ENCODE data around the gene MMP28. TPM values are rescaled to one million over a fixed set of nuclear protein-coding genes. Genes with fewer than 3 reads are reported as not detected.

Gene MMP28
- total and polyA plus RNA-seq, 2 donors from 2014 or later: 4.5 to 10.3 TPM

- Histone ChIP-seq H3K27me3 (ENCODE audit: control insufficient read depth, insufficient read depth, low read length) (no peaks in the 10 kb centered on the region), H3K4me1 (ENCODE audit: control insufficient read depth in 2 of 3, insufficient read depth in 2 of 3, low read depth in 1 of 3, low read length in 3 of 3) (peaks cover 0 to 12% (median 5%) of the 10 kb centered on the region in 3 donors), H3K9me3 (ENCODE audit: control insufficient read depth in 2 of 3, insufficient read depth in 1 of 3, low read length in 3 of 3) (no peaks in the 10 kb centered on the region), H3K36me3 (ENCODE audit: control insufficient read depth in 2 of 3, insufficient read depth in 3 of 3, low read length in 3 of 3) (no peaks in the 10 kb centered on the region), H3K4me3 (ENCODE audit: low read length in 3 of 3) (no peak overlapping the region), H3K27ac (ENCODE audit: low read depth in 2 of 2, low read length in 2 of 2) (no peak overlapping the region), H3K9ac (ENCODE audit: low read length in 3 of 3) (no peak overlapping the region)
- no peak for DNase-seq
- intact Hi-C loops (cut with DNase I): no loop called here
- no peak for FAIRE-seq
- no peak for TF ChIP-seq CTCF (IDR thresholded peaks at IDR 0.05; ENCODE audit: borderline replicate concordance, extremely low read depth, insufficient read depth)
Measured at GRCh38 chr17:35734396-35734795, 61.0 kb downstream of the MMP28 start.

GRCh38 chr17:35733366-35733765 is 62.1 kb downstream of the MMP28 start:
- Histone ChIP-seq H3K9me3 (ENCODE audit: control insufficient read depth in 2 of 3, insufficient read depth in 1 of 3, low read length in 3 of 3) (no peaks in the 10 kb centered on the region), H3K4me1 (ENCODE audit: control insufficient read depth in 2 of 3, insufficient read depth in 2 of 3, low read depth in 1 of 3, low read length in 3 of 3) (peaks cover 0 to 12% (median 5%) of the 10 kb centered on the region in 3 donors), H3K27ac (ENCODE audit: low read depth in 2 of 2, low read length in 2 of 2) (no peak overlapping the region), H3K4me3 (ENCODE audit: low read length in 3 of 3) (no peak overlapping the region), H3K27me3 (ENCODE audit: control insufficient read depth, insufficient read depth, low read length) (no peaks in the 10 kb centered on the region), H3K36me3 (ENCODE audit: control insufficient read depth in 2 of 3, insufficient read depth in 3 of 3, low read length in 3 of 3) (no peaks in the 10 kb centered on the region), H3K9ac (ENCODE audit: low read length in 3 of 3) (no peak overlapping the region)
- DNase-seq: no peak
- no peak for TF ChIP-seq CTCF (IDR thresholded peaks at IDR 0.05; ENCODE audit: borderline replicate concordance, extremely low read depth, insufficient read depth)
- FAIRE-seq: no peak
- intact Hi-C loops (cut with DNase I): no loop called here

- Histone ChIP-seq H3K27ac (ENCODE audit: low read depth in 2 of 2, low read length in 2 of 2) (no peak overlapping the region), H3K36me3 (ENCODE audit: control insufficient read depth in 2 of 3, insufficient read depth in 3 of 3, low read length in 3 of 3) (no peaks in the 10 kb centered on the region), H3K9ac (ENCODE audit: low read length in 3 of 3) (no peak overlapping the region), H3K9me3 (ENCODE audit: control insufficient read depth in 2 of 3, insufficient read depth in 1 of 3, low read length in 3 of 3) (no peaks in the 10 kb centered on the region), H3K4me3 (ENCODE audit: low read length in 3 of 3) (no peak overlapping the region), H3K4me1 (ENCODE audit: control insufficient read depth in 2 of 3, insufficient read depth in 2 of 3, low read depth in 1 of 3, low read length in 3 of 3) (peaks cover 0 to 12% (median 5%) of the 10 kb centered on the region in 3 donors), H3K27me3 (ENCODE audit: control insufficient read depth, insufficient read depth, low read length) (no peaks in the 10 kb centered on the region)
- TF ChIP-seq CTCF (IDR thresholded peaks at IDR 0.05; ENCODE audit: borderline replicate concordance, extremely low read depth, insufficient read depth): no peak
- intact Hi-C loops (cut with DNase I): no loop called here
- FAIRE-seq (no peak), DNase-seq (no peak)
Measured at GRCh38 chr17:35732806-35733136, 62.7 kb downstream of the MMP28 start.

All from kidney (tissue), 14 donors.